GM19043 (cell line): ENCODE data around the gene SLC4A11.
A peak's percentile ranks its signal among the peaks of the same experiment; 100 is the strongest.
"Not testable (repeated sequence)": the region's sequence is repeated elsewhere in the genome, so short reads cannot be mapped to it uniquely, and the experiment has no call there.

Source experiments
- ATAC-seq: cut with Tn5 transposase; IDR thresholded peaks from one replicate; pipeline ENCODE4 v1.9.1; 2021; ENCODE audit warnings: low read depth; ENCODE audit not compliant: unreplicated experiment

SLC4A11 gene

DNA sequence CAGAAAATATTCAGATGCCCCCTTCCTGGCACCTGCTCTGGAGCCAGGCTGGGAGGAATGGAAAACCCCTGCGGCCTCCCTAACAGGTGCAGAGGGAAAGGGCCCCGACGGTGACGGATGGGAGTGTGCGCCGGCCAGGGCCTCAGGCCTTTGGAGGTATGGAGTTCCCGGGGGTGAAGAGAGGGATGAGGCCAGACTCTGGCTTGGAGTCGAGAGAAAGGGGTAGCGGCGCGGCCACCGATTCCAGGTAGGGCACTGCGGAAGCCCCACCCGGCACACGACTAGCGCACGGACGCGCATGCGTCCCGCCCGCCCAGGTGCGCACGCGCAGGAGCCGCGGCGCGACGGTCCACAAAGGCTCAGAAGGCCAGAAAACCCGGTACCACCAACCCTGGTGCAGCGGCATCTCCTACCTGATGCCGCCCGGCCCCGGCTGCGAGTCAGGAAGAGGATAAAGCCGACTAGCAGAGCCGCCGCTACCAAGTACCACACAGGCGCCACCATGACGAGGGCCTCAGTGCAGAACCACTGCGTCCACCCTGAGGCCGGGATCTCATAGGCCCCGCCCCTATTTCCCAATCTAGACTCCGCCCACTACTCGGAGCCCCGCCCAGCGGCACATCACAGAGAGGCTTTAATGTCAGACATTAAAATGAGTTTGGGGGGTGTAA lies 34.7 kb downstream of the SLC4A11 start, which contains the start of gene DDRGK1:
DDRGK1 (minus strand) TSS at position 559 of the 671 bp plus-strand sequence; CDS start at position 504, 55 bp downstream.
- peak; percentile 86 for ATAC-seq

DNA sequence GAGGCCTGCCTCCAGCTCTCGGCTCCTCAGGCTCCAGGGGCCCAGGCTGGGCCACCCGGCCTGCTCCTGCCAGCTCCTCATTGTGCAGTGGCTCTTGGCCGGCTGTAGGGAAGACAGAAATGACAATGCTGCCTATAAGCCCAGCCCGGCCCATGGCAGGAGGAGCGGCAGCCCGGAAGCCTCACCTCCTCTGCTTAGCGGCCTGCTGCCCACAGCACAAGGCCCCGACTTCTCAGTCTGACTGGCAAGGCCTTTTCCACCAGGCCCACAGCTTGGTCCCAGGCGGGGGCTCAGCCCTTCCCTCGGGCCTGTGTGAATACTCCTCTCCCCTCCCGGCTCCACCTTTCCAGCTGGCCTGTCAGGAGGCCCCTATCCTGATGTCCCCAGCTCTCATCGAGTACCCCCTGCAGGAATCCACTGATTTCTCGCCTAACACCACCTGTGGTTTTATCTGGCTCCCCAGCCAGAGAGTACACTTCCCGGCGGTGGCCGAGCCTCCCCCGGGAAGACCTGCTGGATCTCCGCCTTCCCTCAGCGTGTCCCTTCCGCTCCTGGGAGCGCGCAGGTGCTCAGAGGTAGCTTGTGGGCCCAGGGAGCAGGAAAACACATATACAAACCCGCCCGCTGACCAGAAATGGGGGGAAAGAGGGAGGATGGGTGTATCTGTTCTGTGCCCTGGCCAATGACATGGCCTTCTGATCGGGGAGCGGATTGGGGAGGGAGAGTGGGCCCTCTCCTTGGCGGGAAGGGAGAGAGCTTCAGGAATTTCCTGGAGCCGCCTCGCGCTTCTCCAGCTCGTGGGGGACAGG lies 35.5 kb downstream of the SLC4A11 start:
- no peak for ATAC-seq

DNA sequence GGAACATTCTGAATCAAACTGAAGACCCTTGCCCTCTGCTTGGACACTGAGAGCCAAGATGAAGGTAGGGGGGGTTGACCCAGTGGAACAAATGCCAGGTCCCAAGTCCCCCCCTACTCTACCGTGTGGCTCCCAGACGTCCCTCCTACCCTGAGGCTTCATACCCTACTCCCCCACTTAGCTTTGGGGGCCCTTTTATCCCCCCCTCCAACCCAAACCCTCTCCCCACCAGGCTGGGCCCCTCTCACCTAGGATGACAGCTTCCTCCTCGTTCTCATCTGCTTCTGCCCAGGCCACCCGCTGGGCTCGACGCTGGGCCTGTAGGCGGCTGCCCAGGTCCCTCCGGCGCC lies 36.0 kb downstream of the SLC4A11 start:
- ATAC-seq: no peak

DNA sequence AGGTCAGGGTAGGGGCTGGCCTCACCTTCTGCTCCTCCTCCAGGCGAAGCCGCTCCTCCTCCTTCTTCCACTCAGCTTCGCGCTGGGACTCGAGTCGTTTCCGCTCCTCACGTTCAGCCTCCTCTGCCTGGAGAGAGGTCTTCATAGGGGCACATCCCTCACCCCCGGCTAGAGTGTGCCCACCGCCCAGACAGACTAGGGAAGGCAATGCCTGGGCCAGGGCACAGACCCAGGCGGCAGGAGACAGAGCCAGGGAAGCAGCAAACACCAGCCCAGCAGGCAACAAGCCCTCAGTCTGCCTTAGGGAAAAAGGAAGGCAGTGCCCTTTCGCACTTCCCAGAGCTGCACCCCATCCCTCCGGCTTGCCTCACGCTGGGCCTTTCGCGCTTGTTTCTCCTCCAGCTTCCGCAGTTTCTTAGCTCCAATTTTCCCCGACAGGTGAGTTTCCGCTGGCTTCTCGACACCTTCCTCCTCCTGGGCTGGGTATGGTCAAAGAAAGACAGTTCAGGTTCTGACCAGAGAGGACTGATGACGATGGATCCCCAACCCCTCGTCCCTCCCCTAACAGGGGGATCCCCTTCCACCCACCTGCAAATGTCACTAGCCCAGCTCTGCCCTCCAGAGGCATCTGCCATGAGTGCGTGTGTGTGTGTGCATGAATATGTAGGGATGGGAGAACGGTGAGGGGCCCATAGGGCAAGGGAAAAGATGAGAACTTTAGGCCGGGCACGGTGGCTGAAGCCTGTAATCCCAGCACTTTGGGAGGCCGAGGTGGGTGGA lies 38.8 kb downstream of the SLC4A11 start:
- ATAC-seq: no peak

DNA sequence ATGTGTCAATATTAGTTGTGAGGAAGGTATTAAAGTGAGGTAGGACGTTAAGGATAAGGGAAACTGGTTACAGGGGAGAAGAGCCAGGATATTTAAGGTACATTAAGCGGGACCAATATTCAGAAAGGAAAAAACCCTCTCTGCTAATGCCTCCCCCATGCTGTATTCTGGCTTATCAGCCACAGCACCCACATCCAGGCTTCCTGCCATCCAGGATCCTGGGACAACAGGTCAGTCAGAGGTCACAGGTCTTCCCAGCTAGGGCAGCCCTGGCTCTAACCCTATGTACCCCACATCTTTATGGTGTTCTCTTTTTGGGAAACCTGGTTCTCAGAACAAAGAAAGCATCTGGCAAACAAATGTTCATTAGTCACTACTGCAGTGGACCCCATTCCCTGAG lies 39.8 kb downstream of the SLC4A11 start:
- no peak for ATAC-seq

DNA sequence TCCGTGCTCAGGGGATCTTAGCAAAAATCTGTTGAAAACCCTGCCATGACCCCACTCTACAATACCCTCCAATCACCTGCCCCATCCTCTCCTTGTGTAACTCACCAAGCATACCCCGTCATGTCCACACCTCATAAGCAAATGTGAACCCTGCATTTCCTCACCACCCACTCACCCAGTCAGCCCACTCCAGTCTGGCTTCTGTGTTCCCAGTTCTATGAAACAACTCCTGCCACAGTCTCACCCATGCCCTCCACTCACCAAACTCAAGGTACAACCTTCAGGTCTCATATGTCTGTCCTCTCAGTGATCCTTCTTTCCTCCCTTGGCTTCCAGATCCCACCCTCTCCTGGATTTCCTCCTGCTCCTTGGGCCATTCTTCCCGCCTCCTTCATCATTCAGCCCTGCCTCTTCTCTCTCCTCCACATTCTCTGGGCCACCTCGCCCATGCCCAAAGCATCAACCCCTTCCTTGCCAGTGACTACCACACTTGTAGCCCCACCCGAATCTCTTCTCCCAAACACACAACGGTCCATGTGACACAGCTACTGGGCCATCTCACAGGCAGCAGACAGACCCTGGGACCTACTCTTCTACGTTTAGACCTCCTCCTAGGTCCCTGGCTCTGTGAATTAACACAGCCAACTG lies 43.3 kb downstream of the SLC4A11 start:
- no peak for ATAC-seq

DNA sequence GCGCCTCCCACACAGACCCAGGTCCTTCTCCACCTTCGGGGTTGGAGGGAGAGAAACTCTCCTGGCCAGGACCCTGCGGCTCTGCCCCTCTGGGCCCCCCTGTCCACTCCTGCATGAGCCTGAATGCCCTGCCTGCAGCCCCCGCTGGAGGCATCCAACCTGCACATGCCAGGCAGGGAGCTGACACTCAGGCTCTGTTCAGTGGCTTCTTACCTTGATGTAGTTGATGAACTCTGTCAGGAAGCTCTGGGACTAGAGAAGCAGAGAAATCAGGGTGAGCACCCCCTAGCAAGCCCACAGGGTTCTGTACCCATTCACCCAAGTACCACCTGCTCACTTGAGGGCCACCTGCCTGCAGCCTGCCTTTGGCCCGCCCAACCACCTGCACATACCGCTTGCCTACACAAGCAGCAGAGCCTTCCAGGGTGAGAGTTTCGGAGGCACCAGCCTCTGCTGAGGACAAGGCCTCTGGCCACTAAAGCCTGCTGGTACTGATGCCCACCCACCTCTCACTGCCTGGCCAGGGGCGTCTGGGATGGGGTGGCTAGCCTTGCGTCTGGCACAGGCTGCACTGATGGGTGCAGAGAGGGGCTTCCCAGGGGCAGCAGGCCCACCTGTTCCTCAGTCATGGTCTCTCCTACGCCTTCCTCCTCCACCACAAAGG lies 44.2 kb downstream of the SLC4A11 start:
- ATAC-seq: no peak

DNA sequence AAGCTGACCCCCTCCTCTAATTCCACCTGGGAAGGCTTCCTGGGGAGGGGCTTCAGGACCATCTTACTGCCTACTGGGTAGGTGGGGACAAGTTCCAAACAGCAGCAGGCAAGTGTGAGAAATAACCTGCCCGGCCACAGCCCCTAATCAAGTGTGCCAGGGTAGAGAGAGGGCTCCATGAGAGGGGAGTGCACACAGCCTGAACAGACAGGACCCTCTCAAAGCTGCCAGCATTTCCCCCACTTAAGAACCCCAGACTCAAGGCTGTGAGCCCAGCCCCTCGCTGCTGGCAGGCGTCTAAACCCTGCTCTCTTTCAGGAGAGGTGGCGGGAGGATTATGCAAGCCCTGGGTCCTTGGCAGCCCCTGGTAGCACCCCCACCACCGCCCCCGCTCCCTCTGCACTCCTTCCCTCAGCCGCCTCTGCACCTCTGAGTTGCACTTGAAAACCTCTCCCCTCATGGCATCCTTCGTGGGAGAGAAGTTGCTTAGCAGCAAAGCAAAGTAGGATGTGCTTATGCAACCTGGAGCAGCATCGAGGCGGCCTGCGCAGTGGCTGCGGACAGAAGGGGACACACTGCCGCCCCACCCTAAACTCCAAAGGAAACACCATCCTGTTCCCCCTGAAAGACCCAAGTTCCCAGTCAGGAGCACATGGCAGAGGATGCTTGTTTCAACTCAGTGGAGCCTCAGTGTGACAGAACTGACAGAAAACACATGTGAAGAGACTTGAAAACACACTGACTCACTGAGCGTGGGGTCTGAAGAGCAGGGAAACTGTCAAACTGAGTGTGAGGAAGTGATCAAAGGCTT lies 45.0 kb downstream of the SLC4A11 start:
- no peak for ATAC-seq

DNA sequence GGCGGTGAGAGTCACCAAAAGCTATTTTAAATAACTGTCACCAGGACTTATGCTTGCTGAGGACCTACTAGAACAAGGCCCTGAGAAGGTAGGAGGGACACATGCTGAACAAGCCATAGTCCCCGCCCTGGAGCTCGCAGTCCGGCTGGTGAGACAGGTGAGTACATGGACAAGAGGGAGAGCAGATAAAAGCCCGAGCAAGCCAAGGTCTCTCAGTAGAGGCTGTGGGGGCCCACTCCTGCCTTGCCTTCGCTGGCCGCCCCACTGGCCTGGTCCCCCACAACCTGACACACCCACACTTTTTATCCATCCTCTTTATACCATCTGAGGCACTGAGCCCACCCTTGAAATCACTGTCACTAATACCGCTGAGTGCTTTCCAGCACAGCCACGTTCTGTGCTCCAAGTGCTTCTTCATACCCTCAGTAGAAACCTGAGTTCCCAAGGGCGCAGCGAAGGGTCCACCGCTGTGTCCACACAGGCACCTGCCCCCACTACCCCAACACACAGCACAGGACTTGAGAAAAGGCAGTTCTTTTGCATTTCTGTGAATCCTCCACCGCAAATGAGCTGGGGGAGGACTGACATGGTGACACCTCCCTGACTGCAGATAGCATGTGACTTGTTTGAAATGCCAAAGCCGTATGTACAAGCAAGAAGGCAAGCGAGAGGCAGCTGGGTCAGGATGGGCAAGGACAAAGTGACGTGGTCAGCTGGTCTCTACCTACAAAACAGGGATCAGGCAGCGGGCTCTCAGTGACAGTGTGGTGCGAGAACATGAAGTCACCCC lies 46.6 kb downstream of the SLC4A11 start:
- ATAC-seq: no peak

DNA sequence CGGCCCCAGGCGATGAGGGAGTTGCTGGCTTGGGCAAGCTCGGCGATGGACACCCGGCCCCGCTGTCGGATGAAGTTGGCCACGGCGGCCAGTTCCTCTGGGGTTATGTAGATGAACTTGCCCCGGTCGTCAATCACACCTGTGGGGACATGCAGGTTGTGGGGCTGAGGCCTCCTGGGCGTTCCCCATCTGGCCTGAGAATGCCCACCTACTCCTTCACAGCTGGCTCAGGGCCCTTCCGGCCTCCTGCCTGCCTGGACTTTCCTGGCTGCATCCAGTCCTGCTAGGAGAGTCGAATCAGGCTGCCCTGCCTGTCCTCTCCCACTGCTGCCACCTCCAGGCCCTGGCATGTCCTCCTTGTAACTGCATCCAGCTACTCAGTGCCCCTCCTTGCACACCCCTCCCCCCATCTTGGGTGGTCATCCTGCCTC lies 48.3 kb downstream of the SLC4A11 start:
- no peak for ATAC-seq

DNA sequence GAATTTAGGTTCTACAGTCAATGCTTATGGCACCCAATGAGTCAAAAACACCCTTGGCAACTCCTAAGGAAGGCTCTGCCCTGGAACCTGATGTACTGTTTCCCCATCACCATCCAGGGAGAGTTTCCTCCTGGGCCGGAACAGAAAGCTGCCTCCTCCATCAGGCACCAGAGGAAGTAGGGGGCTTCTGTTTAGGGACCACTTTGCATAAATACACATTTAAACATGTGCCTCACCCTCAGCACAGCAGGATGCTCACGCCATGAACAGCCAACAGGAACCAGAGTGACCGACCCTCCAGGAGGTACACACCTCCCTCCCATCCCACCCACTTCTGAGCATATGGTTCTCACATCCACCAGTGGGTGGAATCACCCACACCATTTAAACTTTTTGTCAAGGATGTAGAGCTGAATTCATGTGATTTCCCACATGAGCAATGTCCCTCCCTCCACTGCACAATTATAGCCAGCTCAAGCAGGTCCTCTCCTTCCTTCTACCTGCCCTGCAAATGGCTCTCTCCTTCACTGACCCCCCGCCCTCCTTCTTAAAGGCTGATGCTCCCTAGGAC lies 49.3 kb downstream of the SLC4A11 start:
- ATAC-seq: no peak

DNA sequence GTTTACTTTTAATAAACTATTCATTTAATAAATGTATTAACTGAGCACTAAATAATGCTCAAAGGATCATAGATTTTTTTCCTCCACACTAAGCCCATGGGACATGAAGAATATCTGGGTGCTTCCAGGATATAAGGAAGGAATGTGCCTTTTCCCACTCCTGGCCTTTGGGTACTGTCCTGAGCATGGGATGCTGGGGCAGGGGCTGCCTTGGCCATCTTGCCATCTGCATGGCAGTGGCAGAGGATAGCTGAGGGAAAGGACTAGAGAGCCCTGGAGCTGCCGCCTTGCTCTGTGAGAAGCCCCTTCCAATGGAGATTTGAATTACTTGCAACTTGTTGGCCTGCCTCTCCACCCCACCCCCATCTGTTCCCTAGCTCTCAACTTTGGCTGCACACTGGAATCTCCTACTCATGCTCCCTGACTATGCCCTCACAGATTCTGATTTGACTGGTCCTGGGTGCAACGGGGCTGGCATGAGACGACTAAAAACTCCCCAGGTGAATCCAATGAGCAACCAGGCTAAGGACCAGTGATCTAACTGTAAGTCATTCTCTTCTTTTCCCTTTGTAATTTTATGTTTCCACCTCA lies 50.1 kb downstream of the SLC4A11 start:
- no peak for ATAC-seq

DNA sequence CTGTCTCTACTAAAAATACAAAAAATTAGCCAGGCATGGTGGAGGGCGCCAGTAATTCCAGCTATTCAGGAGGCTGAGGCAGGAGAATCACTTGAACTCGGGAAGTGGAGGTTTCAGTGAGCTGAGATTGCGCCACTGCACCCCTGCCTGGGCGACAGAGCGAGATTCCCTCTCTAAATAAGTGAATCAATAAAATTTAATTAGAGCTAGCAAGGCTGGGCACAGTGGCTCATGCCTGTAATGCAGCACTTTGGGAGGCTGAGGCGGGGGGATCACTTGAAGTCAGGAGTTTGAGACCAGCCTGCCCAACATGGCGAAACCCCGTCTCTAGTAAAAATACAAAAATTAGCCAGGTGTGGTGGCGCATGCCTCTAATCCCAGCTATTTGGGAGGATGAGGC lies 51.1 kb downstream of the SLC4A11 start:
- ATAC-seq: not testable (repeated sequence)

DNA sequence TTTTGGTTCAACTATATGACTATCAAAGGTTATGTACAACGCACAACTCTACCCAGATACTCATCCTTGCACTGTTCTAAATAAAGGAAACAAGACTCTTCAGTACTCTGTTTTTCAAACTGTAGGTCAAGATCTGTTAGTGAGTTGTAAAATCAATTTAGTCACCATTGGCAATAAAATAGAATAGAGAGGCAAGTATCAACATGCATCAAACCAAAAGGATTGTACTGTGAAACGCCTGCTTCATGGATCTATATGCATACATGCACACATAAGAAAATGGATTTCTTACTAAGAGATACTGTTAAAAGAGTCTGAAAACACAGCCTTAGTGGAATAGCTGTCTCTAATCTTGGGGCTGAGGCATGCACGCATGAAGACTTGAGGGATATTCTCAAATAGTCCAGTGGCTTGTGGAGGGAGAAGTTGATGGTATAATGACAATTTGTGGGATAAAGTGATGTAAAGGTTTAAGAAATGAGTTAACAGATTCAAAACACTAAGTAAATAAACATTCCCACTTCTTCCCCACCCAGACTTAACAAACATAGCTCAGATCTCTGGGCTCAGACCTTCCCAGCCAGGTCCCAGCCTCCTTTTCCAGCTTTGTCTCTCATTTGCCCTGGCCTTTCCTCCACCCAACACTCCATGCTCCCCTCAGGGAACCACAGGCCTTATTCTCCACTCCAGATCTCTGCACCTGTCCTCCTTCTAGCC lies 54.9 kb downstream of the SLC4A11 start:
- ATAC-seq: no peak

DNA sequence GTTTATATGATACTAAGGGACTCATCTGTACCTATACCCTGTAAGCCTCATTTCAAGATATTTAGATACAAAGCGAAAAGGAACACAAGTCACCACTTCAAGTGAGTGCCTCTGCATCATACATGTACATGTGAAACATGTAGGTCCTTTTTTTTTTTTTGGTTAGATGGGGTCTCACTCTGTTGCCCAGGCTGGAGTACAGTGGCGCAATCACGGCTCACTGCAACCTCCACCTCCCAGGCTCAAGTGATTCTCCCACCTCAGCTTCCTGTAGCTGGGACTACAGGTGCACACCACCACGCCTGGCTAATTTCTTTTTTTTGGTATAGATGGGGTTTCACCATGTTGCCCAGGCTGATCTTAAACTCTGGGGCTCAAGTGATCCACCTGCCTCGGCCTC lies 56.6 kb downstream of the SLC4A11 start:
- ATAC-seq: not testable (repeated sequence)

DNA sequence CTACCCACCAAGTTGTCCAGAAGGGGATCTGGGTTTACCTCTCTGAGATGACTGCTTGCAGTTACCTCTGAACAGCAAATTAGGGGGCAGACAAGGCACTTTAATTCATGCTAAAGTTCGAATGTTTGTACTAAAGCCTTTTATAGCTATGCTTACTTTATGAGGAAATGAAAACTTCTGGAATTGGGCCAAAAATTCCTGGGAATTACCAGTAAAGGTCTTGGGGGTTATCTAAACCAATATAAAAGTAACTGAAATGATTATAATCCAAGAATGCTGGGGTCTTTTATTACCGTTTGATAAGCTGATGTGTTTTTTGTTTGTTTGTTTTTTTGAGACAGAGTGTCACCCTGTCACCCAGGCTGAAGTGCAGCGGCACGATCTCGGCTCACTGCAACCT lies 57.7 kb downstream of the SLC4A11 start:
- no peak for ATAC-seq

DNA sequence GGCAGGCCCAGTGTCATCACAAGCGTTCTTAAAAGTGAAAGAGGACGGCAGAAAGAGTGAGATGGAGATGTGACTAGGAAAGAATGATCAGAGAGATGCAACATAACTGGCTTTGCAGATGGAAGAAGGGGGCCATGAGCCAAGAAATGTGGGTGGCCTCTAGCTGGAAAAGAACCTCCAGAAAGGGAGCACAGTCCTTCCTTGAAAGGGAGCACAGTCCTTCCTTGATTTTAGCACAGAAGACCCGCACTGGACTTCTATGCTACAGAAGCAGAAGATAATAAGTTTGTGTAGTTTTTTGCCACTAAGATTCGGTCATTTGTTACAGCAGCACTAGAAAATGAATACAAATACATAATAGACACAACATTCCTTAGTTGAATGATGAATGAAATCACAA lies 58.7 kb downstream of the SLC4A11 start:
- no peak for ATAC-seq
